Measurements from ENCODE around the gene LIPM.
"Not testable (repeated sequence)": the region's sequence is repeated elsewhere in the genome, so short reads cannot be mapped to it uniquely, and the experiment has no call there.

Gene LIPM

DNA sequence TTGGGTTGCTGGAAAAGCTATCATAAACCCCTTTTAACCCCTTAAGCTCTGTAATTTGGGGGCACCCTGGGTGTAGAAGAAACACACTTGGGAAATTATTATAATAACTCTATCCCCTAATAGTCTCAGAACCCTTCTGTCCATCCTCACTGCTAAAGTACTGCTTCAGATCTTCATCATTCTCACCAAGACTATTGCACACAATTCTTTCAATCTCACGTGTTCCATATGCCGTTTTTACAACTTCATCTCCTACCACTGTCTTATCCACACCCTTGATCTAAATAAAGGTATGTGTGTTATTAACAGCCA, 33.3 kb downstream of the LIPM start:
- H3K36me3 ChIP-seq (ENCODE audit: control insufficient read depth in 2 of 2, insufficient read depth in 2 of 2, low read length in 2 of 2): no peaks in the 10 kb centered on the region
- no peaks in the 10 kb centered on the region for H3K27me3 ChIP-seq (ENCODE audit: control insufficient read depth in 2 of 2, insufficient read depth in 2 of 2, low read length in 2 of 2)
- no peak overlapping the region for H3K27ac ChIP-seq (ENCODE audit: low read depth in 2 of 2, low read length in 2 of 2)
- no peak overlapping the region for H3K9ac ChIP-seq (ENCODE audit: low read depth in 1 of 2, low read length in 2 of 2)
- H3K9me3 ChIP-seq (ENCODE audit: control insufficient read depth in 2 of 2, low read length in 2 of 2): no peaks in the 10 kb centered on the region
- H3K4me3 ChIP-seq (ENCODE audit: low read length in 2 of 2): no peak overlapping the region
- peaks cover 0 to 6% of the 10 kb centered on the region in 2 donors for H3K4me1 ChIP-seq (ENCODE audit: control insufficient read depth in 2 of 2, insufficient read depth in 2 of 2, low read length in 2 of 2)

DNA sequence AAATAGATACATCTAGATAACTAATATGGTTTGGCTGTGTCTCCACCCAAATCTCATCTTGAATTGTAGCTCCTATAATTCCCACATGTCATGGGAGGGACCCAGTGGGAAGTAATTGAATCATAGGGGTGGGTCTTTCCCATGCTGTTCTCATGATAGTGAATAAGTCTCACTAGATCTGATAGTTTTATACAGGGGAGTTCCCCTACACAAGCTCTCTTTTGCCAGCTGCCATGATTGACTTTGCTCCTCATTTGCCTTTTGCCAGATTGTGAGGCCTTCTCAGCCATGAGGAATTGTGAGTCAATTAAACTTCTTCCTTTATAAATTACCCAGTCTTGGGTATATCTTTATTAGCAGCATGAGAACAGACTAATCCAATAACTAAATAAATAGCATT, 35.1 kb downstream of the LIPM start:
- not testable (repeated sequence) for H3K4me1 ChIP-seq (ENCODE audit: control insufficient read depth in 2 of 2, insufficient read depth in 2 of 2, low read length in 2 of 2); H3K4me3 ChIP-seq (ENCODE audit: low read length in 2 of 2); H3K27me3 ChIP-seq (ENCODE audit: control insufficient read depth in 2 of 2, insufficient read depth in 2 of 2, low read length in 2 of 2); H3K9ac ChIP-seq (ENCODE audit: low read depth in 1 of 2, low read length in 2 of 2); H3K36me3 ChIP-seq (ENCODE audit: control insufficient read depth in 2 of 2, insufficient read depth in 2 of 2, low read length in 2 of 2); H3K27ac ChIP-seq (ENCODE audit: low read depth in 2 of 2, low read length in 2 of 2); H3K9me3 ChIP-seq (ENCODE audit: control insufficient read depth in 2 of 2, low read length in 2 of 2)

DNA sequence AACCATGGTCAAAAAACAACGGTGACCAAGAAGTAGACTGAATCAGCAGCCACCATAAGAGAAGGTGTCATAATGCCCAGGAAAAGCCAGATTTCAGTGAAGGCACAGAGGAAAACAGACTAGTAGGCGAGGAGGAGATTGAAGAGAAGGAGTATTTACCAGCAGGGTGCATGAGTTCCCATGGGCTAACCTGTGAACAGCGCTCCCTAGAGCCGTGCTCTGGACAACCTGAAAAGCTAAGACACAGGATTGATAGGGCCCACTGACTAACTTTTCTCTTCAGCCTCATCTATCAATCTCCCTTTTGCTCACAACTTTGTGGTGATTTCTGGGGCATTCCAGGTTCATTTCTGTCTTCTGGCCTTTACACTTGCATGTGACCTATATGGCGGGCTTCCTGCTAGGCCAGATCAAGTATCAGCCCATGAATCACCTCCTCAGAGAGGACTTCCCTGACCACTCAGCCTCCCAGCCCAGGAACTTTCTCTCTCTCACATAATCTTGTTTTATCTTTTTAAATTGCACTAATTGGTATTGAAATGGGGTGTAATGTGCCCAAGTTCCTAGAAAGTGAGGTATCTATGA, 36.3 kb downstream of the LIPM start:
- Histone ChIP-seq H3K27me3 (ENCODE audit: control insufficient read depth in 2 of 2, insufficient read depth in 2 of 2, low read length in 2 of 2) (no peaks in the 10 kb centered on the region), H3K4me3 (ENCODE audit: low read length in 2 of 2) (no peak overlapping the region), H3K9ac (ENCODE audit: low read depth in 1 of 2, low read length in 2 of 2) (no peak overlapping the region), H3K9me3 (ENCODE audit: control insufficient read depth in 2 of 2, low read length in 2 of 2) (no peaks in the 10 kb centered on the region), H3K36me3 (ENCODE audit: control insufficient read depth in 2 of 2, insufficient read depth in 2 of 2, low read length in 2 of 2) (no peaks in the 10 kb centered on the region), H3K4me1 (ENCODE audit: control insufficient read depth in 2 of 2, insufficient read depth in 2 of 2, low read length in 2 of 2) (peaks cover 0 to 6% of the 10 kb centered on the region in 2 donors), H3K27ac (ENCODE audit: low read depth in 2 of 2, low read length in 2 of 2) (no peak overlapping the region)

DNA sequence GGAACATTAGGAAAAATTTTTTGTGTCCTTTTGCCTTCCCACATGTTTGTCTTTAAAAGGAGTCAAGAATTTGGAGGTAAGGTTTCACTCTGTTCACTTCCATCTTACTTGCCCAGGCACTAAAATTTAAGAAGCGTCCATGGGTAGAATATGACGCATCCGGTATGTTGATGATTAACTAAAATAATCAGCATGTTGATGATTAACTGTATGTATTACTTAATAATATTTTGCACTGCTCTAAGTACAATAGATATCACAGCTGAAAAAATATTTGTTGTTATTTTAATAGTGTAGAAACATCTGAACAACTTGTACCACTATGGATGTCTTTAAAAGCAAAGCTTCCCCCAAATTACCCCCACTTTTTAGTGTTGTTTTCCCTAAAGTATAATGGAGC, 37.6 kb downstream of the LIPM start:
- no peaks in the 10 kb centered on the region for H3K9me3 ChIP-seq (ENCODE audit: control insufficient read depth in 2 of 2, low read length in 2 of 2)
- H3K4me1 ChIP-seq (ENCODE audit: control insufficient read depth in 2 of 2, insufficient read depth in 2 of 2, low read length in 2 of 2): peaks cover 0 to 6% of the 10 kb centered on the region in 2 donors
- no peaks in the 10 kb centered on the region for H3K36me3 ChIP-seq (ENCODE audit: control insufficient read depth in 2 of 2, insufficient read depth in 2 of 2, low read length in 2 of 2)
- no peak overlapping the region for H3K9ac ChIP-seq (ENCODE audit: low read depth in 1 of 2, low read length in 2 of 2)
- no peak overlapping the region for H3K4me3 ChIP-seq (ENCODE audit: low read length in 2 of 2)
- no peak overlapping the region for H3K27ac ChIP-seq (ENCODE audit: low read depth in 2 of 2, low read length in 2 of 2)
- no peaks in the 10 kb centered on the region for H3K27me3 ChIP-seq (ENCODE audit: control insufficient read depth in 2 of 2, insufficient read depth in 2 of 2, low read length in 2 of 2)

DNA sequence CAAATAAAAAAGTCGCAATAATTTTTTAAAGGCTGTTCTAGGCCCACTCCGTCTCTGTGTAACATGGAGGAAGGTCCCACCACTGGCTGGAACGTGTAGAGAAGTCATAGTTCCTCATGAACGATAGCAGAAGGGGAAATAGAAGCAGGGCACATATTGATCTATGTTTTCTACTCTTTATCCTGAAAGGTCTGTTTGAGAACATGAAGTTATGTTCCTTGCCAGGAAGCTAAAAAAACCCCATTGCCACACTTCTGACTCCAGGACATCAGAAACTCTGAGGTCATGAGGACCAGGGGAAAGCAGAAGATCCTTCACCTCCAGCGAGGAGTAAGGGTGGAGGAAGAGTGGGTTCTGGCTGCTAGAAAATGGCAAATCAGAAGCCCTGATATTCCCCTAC, 38.4 kb downstream of the LIPM start:
- Histone ChIP-seq H3K9me3 (ENCODE audit: control insufficient read depth in 2 of 2, low read length in 2 of 2) (no peaks in the 10 kb centered on the region), H3K27ac (ENCODE audit: low read depth in 2 of 2, low read length in 2 of 2) (no peak overlapping the region), H3K4me3 (ENCODE audit: low read length in 2 of 2) (no peak overlapping the region), H3K27me3 (ENCODE audit: control insufficient read depth in 2 of 2, insufficient read depth in 2 of 2, low read length in 2 of 2) (no peaks in the 10 kb centered on the region), H3K4me1 (ENCODE audit: control insufficient read depth in 2 of 2, insufficient read depth in 2 of 2, low read length in 2 of 2) (peaks cover 0 to 4% of the 10 kb centered on the region in 2 donors), H3K36me3 (ENCODE audit: control insufficient read depth in 2 of 2, insufficient read depth in 2 of 2, low read length in 2 of 2) (no peaks in the 10 kb centered on the region), H3K9ac (ENCODE audit: low read depth in 1 of 2, low read length in 2 of 2) (no peak overlapping the region)

DNA sequence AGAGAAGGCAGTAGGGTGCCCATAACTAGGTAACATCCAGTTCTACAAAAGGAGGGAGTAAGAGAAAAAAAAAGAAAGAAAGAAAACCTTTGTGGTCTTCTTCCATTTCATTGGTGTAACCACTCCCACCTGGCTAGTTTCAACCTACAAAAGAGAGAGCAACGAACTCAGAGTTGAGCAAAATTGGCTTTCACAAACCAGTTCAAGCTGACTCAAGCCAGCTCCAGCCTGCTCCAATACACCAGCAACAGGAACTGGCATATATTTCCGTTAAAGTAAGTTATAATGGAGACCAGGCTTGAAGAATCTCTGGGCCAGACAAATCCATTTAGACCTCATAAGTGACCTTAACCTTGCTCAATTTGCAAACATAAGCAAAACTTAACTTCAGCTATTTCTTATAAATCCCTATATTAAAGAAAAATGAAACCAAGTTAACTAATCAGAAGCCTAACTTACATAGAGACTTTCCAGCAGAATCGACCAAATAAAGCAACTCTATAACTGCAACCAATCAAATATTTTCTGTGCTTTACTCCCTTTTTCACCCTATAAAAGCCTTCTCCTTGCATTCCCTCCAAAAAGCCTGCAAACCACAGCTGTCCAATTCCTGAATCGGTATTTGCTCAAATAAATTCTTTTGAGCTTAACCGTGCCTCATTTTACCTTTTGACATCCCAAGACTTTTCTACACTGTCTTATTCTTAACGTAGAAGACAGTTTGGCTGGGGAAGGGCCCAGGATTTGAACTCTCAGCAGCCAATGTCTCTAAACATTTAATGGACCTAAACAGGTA, 39.0 kb downstream of the LIPM start:
- Histone ChIP-seq H3K36me3 (ENCODE audit: control insufficient read depth in 2 of 2, insufficient read depth in 2 of 2, low read length in 2 of 2) (no peaks in the 10 kb centered on the region), H3K27me3 (ENCODE audit: control insufficient read depth in 2 of 2, insufficient read depth in 2 of 2, low read length in 2 of 2) (no peaks in the 10 kb centered on the region), H3K4me3 (ENCODE audit: low read length in 2 of 2) (no peak overlapping the region), H3K27ac (ENCODE audit: low read depth in 2 of 2, low read length in 2 of 2) (no peak overlapping the region), H3K4me1 (ENCODE audit: control insufficient read depth in 2 of 2, insufficient read depth in 2 of 2, low read length in 2 of 2) (no peaks in the 10 kb centered on the region), H3K9ac (ENCODE audit: low read depth in 1 of 2, low read length in 2 of 2) (no peak overlapping the region), H3K9me3 (ENCODE audit: control insufficient read depth in 2 of 2, low read length in 2 of 2) (no peaks in the 10 kb centered on the region)

DNA sequence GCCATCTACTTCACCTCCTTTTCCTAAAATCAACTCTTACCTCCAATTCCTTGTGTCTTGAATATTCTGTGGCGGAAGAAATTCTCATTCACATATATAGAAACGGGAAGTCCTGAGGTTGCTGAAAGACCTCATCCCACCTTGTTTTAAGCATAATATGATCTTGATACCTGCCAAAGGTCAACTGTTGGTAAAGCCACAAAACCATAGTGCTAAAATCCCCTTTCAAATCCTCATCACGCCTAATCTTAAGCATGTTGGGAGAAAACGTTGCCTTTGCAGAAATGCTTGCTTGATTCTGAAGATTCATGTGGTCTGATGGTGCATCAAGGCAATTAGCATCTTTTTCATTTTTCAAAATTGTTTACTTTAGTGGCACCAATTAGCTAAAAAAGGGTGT, 40.6 kb downstream of the LIPM start:
- peaks cover under 1 to 1% of the 10 kb centered on the region in 2 donors for H3K4me1 ChIP-seq (ENCODE audit: control insufficient read depth in 2 of 2, insufficient read depth in 2 of 2, low read length in 2 of 2)
- no peaks in the 10 kb centered on the region for H3K27me3 ChIP-seq (ENCODE audit: control insufficient read depth in 2 of 2, insufficient read depth in 2 of 2, low read length in 2 of 2)
- no peak overlapping the region for H3K9ac ChIP-seq (ENCODE audit: low read depth in 1 of 2, low read length in 2 of 2)
- H3K4me3 ChIP-seq (ENCODE audit: low read length in 2 of 2): no peak overlapping the region
- no peak overlapping the region for H3K27ac ChIP-seq (ENCODE audit: low read depth in 2 of 2, low read length in 2 of 2)
- no peaks in the 10 kb centered on the region for H3K36me3 ChIP-seq (ENCODE audit: control insufficient read depth in 2 of 2, insufficient read depth in 2 of 2, low read length in 2 of 2)
- H3K9me3 ChIP-seq (ENCODE audit: control insufficient read depth in 2 of 2, low read length in 2 of 2): no peaks in the 10 kb centered on the region

DNA sequence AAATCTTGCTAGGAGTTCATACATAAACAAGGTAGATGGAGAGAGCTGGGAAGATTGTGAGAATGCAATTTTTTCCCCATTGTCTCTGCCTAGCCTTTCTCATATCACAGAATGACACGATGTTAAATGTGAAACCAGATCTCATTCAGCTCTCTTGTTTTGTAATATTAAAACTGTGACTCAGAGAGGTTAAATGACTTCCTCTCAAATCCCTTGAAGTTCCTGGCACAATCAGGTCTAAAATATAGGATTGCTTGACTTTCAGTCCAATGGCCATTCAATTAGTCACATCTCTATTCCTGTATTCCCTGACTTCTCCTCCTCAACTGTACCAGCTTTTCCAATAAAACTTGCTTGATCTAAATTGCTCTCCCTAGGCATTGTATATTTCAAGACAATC, 46.0 kb downstream of the LIPM start:
- Histone ChIP-seq H3K4me3 (ENCODE audit: low read length in 2 of 2) (peak overlapping the region in 1 of 2 donors; percentile 21), H3K9me3 (ENCODE audit: control insufficient read depth in 2 of 2, low read length in 2 of 2) (no peaks in the 10 kb centered on the region), H3K36me3 (ENCODE audit: control insufficient read depth in 2 of 2, insufficient read depth in 2 of 2, low read length in 2 of 2) (no peaks in the 10 kb centered on the region), H3K9ac (ENCODE audit: low read depth in 1 of 2, low read length in 2 of 2) (peak overlapping the region in 1 of 2 donors; percentile 5), H3K27ac (ENCODE audit: low read depth in 2 of 2, low read length in 2 of 2) (peak overlapping the region in 1 of 2 donors; percentile 26), H3K4me1 (ENCODE audit: control insufficient read depth in 2 of 2, insufficient read depth in 2 of 2, low read length in 2 of 2) (peaks cover 3 to 28% of the 10 kb centered on the region in 2 donors), H3K27me3 (ENCODE audit: control insufficient read depth in 2 of 2, insufficient read depth in 2 of 2, low read length in 2 of 2) (no peaks in the 10 kb centered on the region)

DNA sequence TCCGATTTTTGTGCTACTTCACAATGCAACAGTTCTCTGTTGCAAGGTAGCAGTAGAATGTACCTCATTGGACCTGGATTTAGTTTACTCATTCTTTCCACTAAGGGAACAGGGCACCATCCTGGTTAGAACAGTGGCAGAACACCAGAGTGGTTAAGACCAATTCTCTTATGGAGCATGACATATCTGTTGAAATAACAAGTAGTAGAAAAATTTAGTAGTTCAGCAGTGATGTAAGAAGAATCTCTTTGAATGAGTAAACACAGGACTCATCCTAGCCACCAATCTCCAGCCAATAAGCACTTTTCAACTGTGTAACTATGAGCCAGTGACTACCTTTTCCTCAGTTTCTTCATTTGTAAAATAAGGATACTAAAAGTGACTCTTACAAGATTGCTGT, 46.7 kb downstream of the LIPM start:
- no peak overlapping the region for H3K4me3 ChIP-seq (ENCODE audit: low read length in 2 of 2)
- H3K4me1 ChIP-seq (ENCODE audit: control insufficient read depth in 2 of 2, insufficient read depth in 2 of 2, low read length in 2 of 2): peaks cover 3 to 28% of the 10 kb centered on the region in 2 donors
- no peaks in the 10 kb centered on the region for H3K36me3 ChIP-seq (ENCODE audit: control insufficient read depth in 2 of 2, insufficient read depth in 2 of 2, low read length in 2 of 2)
- no peaks in the 10 kb centered on the region for H3K9me3 ChIP-seq (ENCODE audit: control insufficient read depth in 2 of 2, low read length in 2 of 2)
- H3K9ac ChIP-seq (ENCODE audit: low read depth in 1 of 2, low read length in 2 of 2): peak overlapping the region; percentile 5 to 18
- no peak overlapping the region for H3K27ac ChIP-seq (ENCODE audit: low read depth in 2 of 2, low read length in 2 of 2)
- no peaks in the 10 kb centered on the region for H3K27me3 ChIP-seq (ENCODE audit: control insufficient read depth in 2 of 2, insufficient read depth in 2 of 2, low read length in 2 of 2)

DNA sequence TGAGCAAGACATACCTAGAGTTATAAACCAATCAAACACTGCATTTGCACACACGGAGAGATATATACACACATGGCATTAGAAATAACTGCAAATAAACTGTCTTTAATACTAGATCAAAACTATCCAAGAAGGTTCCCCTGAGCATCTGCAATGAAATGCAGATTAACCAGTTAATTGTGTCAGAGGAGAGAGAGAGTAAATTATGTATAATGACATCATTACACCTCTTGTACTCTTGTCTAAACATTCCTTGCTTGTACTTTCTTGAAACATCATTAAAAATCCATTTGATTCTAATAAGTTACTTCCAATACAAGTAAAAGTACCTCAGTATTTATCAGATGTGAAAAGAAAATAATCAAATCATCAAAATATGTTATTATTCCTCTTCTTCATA, 48.2 kb downstream of the LIPM start:
- H3K4me3 ChIP-seq (ENCODE audit: low read length in 2 of 2): peak overlapping the region; percentile 55 to 69
- peak overlapping the region; percentile 77 to 87 for H3K27ac ChIP-seq (ENCODE audit: low read depth in 2 of 2, low read length in 2 of 2)
- peak overlapping the region; percentile 48 to 64 for H3K9ac ChIP-seq (ENCODE audit: low read depth in 1 of 2, low read length in 2 of 2)

More for the DNA sequence above, 48.2 kb downstream of the LIPM start:
- Histone ChIP-seq H3K4me1 (ENCODE audit: control insufficient read depth in 2 of 2, insufficient read depth in 2 of 2, low read length in 2 of 2) (peaks cover 5 to 33% of the 10 kb centered on the region in 2 donors), H3K36me3 (ENCODE audit: control insufficient read depth in 2 of 2, insufficient read depth in 2 of 2, low read length in 2 of 2) (no peaks in the 10 kb centered on the region), H3K27me3 (ENCODE audit: control insufficient read depth in 2 of 2, insufficient read depth in 2 of 2, low read length in 2 of 2) (no peaks in the 10 kb centered on the region), H3K9me3 (ENCODE audit: control insufficient read depth in 2 of 2, low read length in 2 of 2) (no peaks in the 10 kb centered on the region)

Data from mucosa of rectum (tissue), 2 donors.